ENCODE data around the gene KCNK1. TPM values are rescaled to one million over a fixed set of nuclear protein-coding genes. Genes with fewer than 3 reads are reported as not detected.

KCNK1 gene
- polyA plus RNA-seq, 1 donor: 8.0 TPM

DNA sequence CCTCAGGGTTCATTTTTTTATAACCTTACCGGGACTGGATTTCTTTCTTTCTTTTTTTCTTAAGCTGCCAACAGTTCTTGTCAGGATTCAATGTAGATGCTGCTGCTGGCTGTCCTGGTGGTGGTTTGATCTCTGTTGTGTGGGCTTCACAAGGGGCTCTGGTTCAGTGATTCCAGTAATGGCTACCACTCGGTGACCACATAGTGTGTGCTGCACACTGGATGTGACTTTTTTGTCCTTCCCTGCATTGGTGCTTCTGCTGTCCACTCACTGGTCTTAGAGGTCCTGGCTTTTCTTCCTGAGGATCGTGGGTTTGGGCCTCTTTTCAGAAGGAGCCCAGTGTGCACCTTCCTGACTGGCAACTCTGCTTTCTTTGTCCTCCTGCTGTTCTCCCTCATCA lies 18.5 kb downstream of the KCNK1 start:
- H3K4me1 ChIP-seq (ENCODE audit: control insufficient read depth, insufficient read depth, low read length): no peaks in the 10 kb centered on the region
- no peak overlapping the region for H3K27ac ChIP-seq (ENCODE audit: low read length)
- no peak overlapping the region for H3K4me3 ChIP-seq (ENCODE audit: low read length)
- DNase-seq: no peak
- WGBS (ENCODE audit: insufficient coverage, low lambda C conversion rate): 100% methylated on average over 1 of the region's 3 CpGs
- H3K27me3 ChIP-seq (ENCODE audit: control insufficient read depth, insufficient read depth, low read length): no peaks in the 10 kb centered on the region
- no peaks in the 10 kb centered on the region for H3K36me3 ChIP-seq (ENCODE audit: control insufficient read depth, insufficient read depth, low read length)
- H3K9me3 ChIP-seq (ENCODE audit: control insufficient read depth, low read depth, low read length): no peaks in the 10 kb centered on the region

DNA sequence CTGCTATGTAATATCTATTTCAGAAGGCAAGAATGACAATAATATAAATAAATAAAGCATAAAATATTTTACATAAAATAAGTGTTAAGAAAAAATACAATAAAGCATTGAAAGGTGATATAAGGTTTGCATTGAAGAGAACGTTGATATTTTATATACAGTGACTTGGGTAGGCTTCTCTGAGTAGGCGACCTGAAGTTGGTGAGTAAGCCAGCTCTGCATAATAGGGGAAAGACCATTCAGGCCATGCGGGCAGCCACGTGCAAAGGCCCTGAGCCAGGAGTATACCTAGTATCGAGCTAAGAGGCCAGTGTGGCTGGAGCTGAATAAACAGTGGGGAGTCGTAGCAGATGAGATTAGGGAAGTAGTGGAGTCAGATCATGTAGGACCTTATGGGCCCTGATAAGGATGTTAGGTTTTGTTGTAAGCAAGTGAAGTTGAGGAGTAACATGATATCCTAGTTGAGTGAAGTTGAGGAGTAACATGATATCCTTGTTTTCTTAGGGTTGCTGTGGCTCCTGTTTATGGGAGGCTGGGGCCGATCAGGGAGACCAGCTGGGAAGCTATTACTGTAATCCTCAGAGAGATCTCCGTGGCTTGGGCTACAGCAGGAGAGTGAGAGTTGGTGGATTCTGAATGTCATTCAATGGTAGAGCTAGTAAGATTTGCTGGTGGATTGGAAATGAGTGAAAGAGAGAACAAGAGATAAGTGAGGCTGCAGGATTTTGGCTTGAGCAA lies 22.0 kb downstream of the KCNK1 start:
- 54% methylated on average over 3 of the region's 8 CpGs for WGBS (ENCODE audit: insufficient coverage, low lambda C conversion rate)
- no peaks in the 10 kb centered on the region for H3K4me1 ChIP-seq (ENCODE audit: control insufficient read depth, insufficient read depth, low read length)
- H3K27ac ChIP-seq (ENCODE audit: low read length): no peak overlapping the region
- no peaks in the 10 kb centered on the region for H3K9me3 ChIP-seq (ENCODE audit: control insufficient read depth, low read depth, low read length)
- H3K4me3 ChIP-seq (ENCODE audit: low read length): no peak overlapping the region
- DNase-seq: no peak
- no peaks in the 10 kb centered on the region for H3K36me3 ChIP-seq (ENCODE audit: control insufficient read depth, insufficient read depth, low read length)
- no peaks in the 10 kb centered on the region for H3K27me3 ChIP-seq (ENCODE audit: control insufficient read depth, insufficient read depth, low read length)

- Histone ChIP-seq H3K4me3 (ENCODE audit: low read length) (no peak overlapping the region), H3K27ac (ENCODE audit: low read length) (no peak overlapping the region), H3K27me3 (ENCODE audit: control insufficient read depth, insufficient read depth, low read length) (no peaks in the 10 kb centered on the region), H3K36me3 (ENCODE audit: control insufficient read depth, insufficient read depth, low read length) (no peaks in the 10 kb centered on the region), H3K4me1 (ENCODE audit: control insufficient read depth, insufficient read depth, low read length) (no peaks in the 10 kb centered on the region), H3K9me3 (ENCODE audit: control insufficient read depth, low read depth, low read length) (no peaks in the 10 kb centered on the region)
- no CpG with 5 or more reads among the region's 2 CpGs for WGBS (ENCODE audit: insufficient coverage, low lambda C conversion rate)
- no peak for DNase-seq
Measured at GRCh38 chr1:233636503-233636877, 22.6 kb downstream of the KCNK1 start.

DNA sequence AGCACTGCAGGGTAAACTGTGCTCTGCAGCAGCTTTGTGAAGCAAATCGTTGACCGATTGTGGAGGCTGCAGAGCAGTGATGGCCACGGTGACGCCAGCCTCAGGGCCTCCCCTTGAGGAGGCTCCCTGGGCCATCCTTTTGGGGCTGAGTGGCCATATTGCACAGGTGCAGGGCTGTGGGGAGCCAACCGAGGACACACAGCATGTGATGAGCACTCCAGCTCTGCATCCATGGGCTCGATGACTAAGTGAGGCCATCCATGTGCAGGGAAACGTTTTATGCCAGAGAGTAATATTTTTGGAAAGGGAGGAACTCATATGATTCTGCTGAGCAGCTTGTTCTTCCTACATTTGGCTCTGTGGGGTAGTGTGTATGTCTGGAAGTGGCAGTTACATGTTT lies 24.6 kb downstream of the KCNK1 start:
- Histone ChIP-seq H3K27ac (ENCODE audit: low read length) (no peak overlapping the region), H3K4me1 (ENCODE audit: control insufficient read depth, insufficient read depth, low read length) (no peaks in the 10 kb centered on the region), H3K9me3 (ENCODE audit: control insufficient read depth, low read depth, low read length) (no peaks in the 10 kb centered on the region), H3K36me3 (ENCODE audit: control insufficient read depth, insufficient read depth, low read length) (no peaks in the 10 kb centered on the region), H3K27me3 (ENCODE audit: control insufficient read depth, insufficient read depth, low read length) (no peaks in the 10 kb centered on the region), H3K4me3 (ENCODE audit: low read length) (no peak overlapping the region)
- DNase-seq: no peak
- no CpG with 5 or more reads among the region's 7 CpGs for WGBS (ENCODE audit: insufficient coverage, low lambda C conversion rate)

DNA sequence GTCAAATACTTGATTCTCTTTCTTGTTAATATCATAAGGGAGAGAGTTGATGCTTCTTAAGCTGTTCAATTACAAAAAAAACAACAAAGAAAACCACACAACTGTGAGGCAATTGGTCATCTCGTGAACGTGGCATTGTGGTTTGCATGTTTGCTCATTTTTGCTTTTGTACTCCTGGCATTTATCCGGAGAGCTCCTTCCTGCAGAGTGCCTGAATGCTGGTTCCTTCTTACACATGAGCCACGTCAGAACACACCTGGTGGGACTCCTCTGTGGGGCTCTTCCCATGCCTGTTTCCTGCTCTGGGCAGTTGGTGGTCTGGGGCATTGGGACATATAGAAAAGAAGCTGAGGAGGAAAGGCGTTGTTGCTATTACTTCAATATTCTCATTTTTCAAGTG lies 25.7 kb downstream of the KCNK1 start:
- H3K27ac ChIP-seq (ENCODE audit: low read length): no peak overlapping the region
- H3K9me3 ChIP-seq (ENCODE audit: control insufficient read depth, low read depth, low read length): no peaks in the 10 kb centered on the region
- no peaks in the 10 kb centered on the region for H3K36me3 ChIP-seq (ENCODE audit: control insufficient read depth, insufficient read depth, low read length)
- H3K27me3 ChIP-seq (ENCODE audit: control insufficient read depth, insufficient read depth, low read length): no peaks in the 10 kb centered on the region
- H3K4me3 ChIP-seq (ENCODE audit: low read length): no peak overlapping the region
- no peaks in the 10 kb centered on the region for H3K4me1 ChIP-seq (ENCODE audit: control insufficient read depth, insufficient read depth, low read length)
- no peak for DNase-seq
- WGBS (ENCODE audit: insufficient coverage, low lambda C conversion rate): no CpG with 5 or more reads among the region's 5 CpGs

GRCh38 chr1:233640179-233640578 lies 26.3 kb downstream of the KCNK1 start:
- Histone ChIP-seq H3K9me3 (ENCODE audit: control insufficient read depth, low read depth, low read length) (no peaks in the 10 kb centered on the region), H3K36me3 (ENCODE audit: control insufficient read depth, insufficient read depth, low read length) (no peaks in the 10 kb centered on the region), H3K4me3 (ENCODE audit: low read length) (no peak overlapping the region), H3K27ac (ENCODE audit: low read length) (no peak overlapping the region), H3K27me3 (ENCODE audit: control insufficient read depth, insufficient read depth, low read length) (no peaks in the 10 kb centered on the region), H3K4me1 (ENCODE audit: control insufficient read depth, insufficient read depth, low read length) (no peaks in the 10 kb centered on the region)
- 100% methylated on average over 1 of the region's 3 CpGs for WGBS (ENCODE audit: insufficient coverage, low lambda C conversion rate)
- DNase-seq: no peak

DNA sequence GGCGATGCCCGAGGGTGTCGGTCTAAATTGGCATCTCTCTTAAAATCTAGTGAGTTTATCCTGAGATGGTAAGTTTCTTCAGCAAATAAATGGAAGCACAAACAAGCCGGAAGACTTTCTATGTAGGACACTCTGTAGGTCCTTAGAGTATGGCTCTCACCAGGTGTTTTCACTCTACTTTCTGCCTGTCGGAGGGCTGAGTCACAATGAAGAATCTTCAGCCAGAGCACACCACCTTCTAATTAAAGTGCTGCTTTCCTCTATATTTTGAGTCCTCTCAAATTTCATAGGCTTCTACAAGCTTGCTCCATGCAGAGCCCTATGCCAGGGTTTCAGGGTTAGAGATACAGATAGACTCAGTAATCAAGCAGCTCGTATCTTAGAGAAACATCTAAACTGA lies 27.1 kb downstream of the KCNK1 start:
- Histone ChIP-seq H3K36me3 (ENCODE audit: control insufficient read depth, insufficient read depth, low read length) (no peaks in the 10 kb centered on the region), H3K27me3 (ENCODE audit: control insufficient read depth, insufficient read depth, low read length) (no peaks in the 10 kb centered on the region), H3K4me3 (ENCODE audit: low read length) (no peak overlapping the region), H3K4me1 (ENCODE audit: control insufficient read depth, insufficient read depth, low read length) (no peaks in the 10 kb centered on the region), H3K9me3 (ENCODE audit: control insufficient read depth, low read depth, low read length) (no peaks in the 10 kb centered on the region), H3K27ac (ENCODE audit: low read length) (no peak overlapping the region)
- no peak for DNase-seq
- 100% methylated on average over 1 of the region's 6 CpGs for WGBS (ENCODE audit: insufficient coverage, low lambda C conversion rate)

- Histone ChIP-seq H3K4me3 (ENCODE audit: low read length) (no peak overlapping the region), H3K27ac (ENCODE audit: low read length) (no peak overlapping the region), H3K4me1 (ENCODE audit: control insufficient read depth, insufficient read depth, low read length) (no peaks in the 10 kb centered on the region), H3K27me3 (ENCODE audit: control insufficient read depth, insufficient read depth, low read length) (no peaks in the 10 kb centered on the region), H3K9me3 (ENCODE audit: control insufficient read depth, low read depth, low read length) (no peaks in the 10 kb centered on the region), H3K36me3 (ENCODE audit: control insufficient read depth, insufficient read depth, low read length) (no peaks in the 10 kb centered on the region)
- no CpG with 5 or more reads among the region's 4 CpGs for WGBS (ENCODE audit: insufficient coverage, low lambda C conversion rate)
- no peak for DNase-seq
Measured at GRCh38 chr1:233647073-233647472, 33.2 kb downstream of the KCNK1 start.

GRCh38 chr1:233647636-233648035 lies 33.7 kb downstream of the KCNK1 start:
- H3K27ac ChIP-seq (ENCODE audit: low read length): no peak overlapping the region
- WGBS (ENCODE audit: insufficient coverage, low lambda C conversion rate): no CpG with 5 or more reads among the region's 2 CpGs

GRCh38 chr1:233651061-233651460 lies 37.2 kb downstream of the KCNK1 start:
- Histone ChIP-seq H3K4me3 (ENCODE audit: low read length) (no peak overlapping the region), H3K27ac (ENCODE audit: low read length) (no peak overlapping the region), H3K9me3 (ENCODE audit: control insufficient read depth, low read depth, low read length) (no peaks in the 10 kb centered on the region), H3K36me3 (ENCODE audit: control insufficient read depth, insufficient read depth, low read length) (no peaks in the 10 kb centered on the region), H3K4me1 (ENCODE audit: control insufficient read depth, insufficient read depth, low read length) (no peaks in the 10 kb centered on the region), H3K27me3 (ENCODE audit: control insufficient read depth, insufficient read depth, low read length) (no peaks in the 10 kb centered on the region)
- WGBS (ENCODE audit: insufficient coverage, low lambda C conversion rate): 100% methylated on average over 1 of the region's 5 CpGs
- no peak for DNase-seq

More at GRCh38 chr1:233647636-233648035, 33.7 kb downstream of the KCNK1 start:
- Histone ChIP-seq H3K4me3 (ENCODE audit: low read length) (no peak overlapping the region), H3K27me3 (ENCODE audit: control insufficient read depth, insufficient read depth, low read length) (no peaks in the 10 kb centered on the region), H3K9me3 (ENCODE audit: control insufficient read depth, low read depth, low read length) (no peaks in the 10 kb centered on the region), H3K36me3 (ENCODE audit: control insufficient read depth, insufficient read depth, low read length) (no peaks in the 10 kb centered on the region), H3K4me1 (ENCODE audit: control insufficient read depth, insufficient read depth, low read length) (no peaks in the 10 kb centered on the region)
- no peak for DNase-seq

GRCh38 chr1:233651563-233652233 lies 37.8 kb downstream of the KCNK1 start:
- Histone ChIP-seq H3K4me3 (ENCODE audit: low read length) (no peak overlapping the region), H3K9me3 (ENCODE audit: control insufficient read depth, low read depth, low read length) (no peaks in the 10 kb centered on the region), H3K4me1 (ENCODE audit: control insufficient read depth, insufficient read depth, low read length) (no peaks in the 10 kb centered on the region), H3K27me3 (ENCODE audit: control insufficient read depth, insufficient read depth, low read length) (no peaks in the 10 kb centered on the region), H3K36me3 (ENCODE audit: control insufficient read depth, insufficient read depth, low read length) (no peaks in the 10 kb centered on the region), H3K27ac (ENCODE audit: low read length) (no peak overlapping the region)
- no peak for DNase-seq
- WGBS (ENCODE audit: insufficient coverage, low lambda C conversion rate): no CpG with 5 or more reads among the region's 5 CpGs

All from large intestine (tissue), 3 donors.